Thyroid gland (tissue), 4 donors: ENCODE data around the gene PIK3C2B. TPM values are rescaled to one million over a fixed set of nuclear protein-coding genes. Genes with fewer than 3 reads are reported as not detected.

Source experiments
- DNase-seq, 2 donors: peaks; one replicate each; pipeline ENCODE4 v3.0.0-alpha.2; 2019
- H3K27ac ChIP-seq, 3 donors: fragments of 200-600 bp; sonication (generic); 1 replicate in 2 of 3; 2 replicates in 1 of 3; pipeline ENCODE4 v1.5.1; 2016 to 2019; ENCODE audit warnings: mild to moderate bottlenecking in 1 of 3, moderate library complexity in 1 of 3
- H3K27me3 ChIP-seq: fragments of 200-600 bp; sonication (generic); one replicate; pipeline ENCODE4 v1.5.1; 2019
- H3K36me3 ChIP-seq, 2 donors: fragments of 200-600 bp; sonication (generic); one replicate each; pipeline ENCODE4 v1.5.1; 2016 to 2019
- H3K4me1 ChIP-seq, 2 donors: fragments of 200-600 bp; sonication (generic); one replicate each; pipeline ENCODE4 v1.5.1; 2017 to 2019
- H3K4me3 ChIP-seq, 3 donors: fragments of 200-600 bp; sonication (generic); replicated peaks in 1 of 3; 1 replicate in 2 of 3; 2 replicates in 1 of 3; pipeline ENCODE4 v1.5.1; 2016; ENCODE audit warnings: mild to moderate bottlenecking in 1 of 3
- H3K9me3 ChIP-seq: fragments of 200-600 bp; sonication (generic); one replicate; pipeline ENCODE4 v1.5.1; 2017
- CTCF ChIP-seq, 6 experiments: fragments of 200-600 bp in 3 of 6; fragments of 450-650 bp in 3 of 6; sonication (generic) in 3 of 6; IDR thresholded peaks; one replicate each; pipeline ENCODE4 v1.5.1; 2016 to 2019; ENCODE audit warnings: antibody characterized with exemption in 6 of 6, mild to moderate bottlenecking in 2 of 6, inconsistent platforms in 1 of 6, moderate library complexity in 1 of 6
- POLR2A ChIP-seq, 2 donors: fragments of 450-650 bp; IDR thresholded peaks; one replicate each; pipeline ENCODE4 v1.6.1; 2017; ENCODE audit warnings: antibody characterized with exemption in 2 of 2, mild to moderate bottlenecking in 2 of 2, moderate library complexity in 1 of 2
- whole genome bisulfite sequencing, 2 donors: methylation state at CpG; one replicate each; pipeline ENCODE4 v1.1.5; 2017; 5-methylcytosine and 5-hydroxymethylcytosine counted together
- intact Hi-C: fragments of 100-400 bp; cut with DNase I; formaldehyde crosslinking; loops from one replicate; pipeline ENCODE4 v1.15.1; 2023
- total RNA-seq, 4 donors: library from RNA; depleted of rRNA; stranded (reverse); fragments of >200 nt; gene quantifications; one replicate each; pipeline ENCODE4 v1.2.3, GENCODE V29; 2016

PIK3C2B gene
- total RNA-seq, 4 donors from 2014 or later, result 19.9 to 36.9 (median 27.2) TPM

GRCh38 chr1:204449678-204450280, 44.8 kb downstream of the PIK3C2B start:
- intact Hi-C loops, result loop anchor here (5.0 kb wide), 1 partner anchor 53 kb away; no protein-coding TSS in a partner anchor
- Histone ChIP-seq H3K9me3 (no peaks in the 10 kb centered on the region), H3K4me3 (no peak overlapping the region), H3K36me3 (peaks cover 2 to 9% of the 10 kb centered on the region in 2 donors), H3K27me3 (no peaks in the 10 kb centered on the region), H3K27ac (no peak overlapping the region), H3K4me1 (peaks cover 0 to 4% of the 10 kb centered on the region in 2 donors)
- DNase-seq, result no peak
- WGBS, 2 donors, result 67 to 83% methylated on average over 3 to 8 of the region's 8 CpGs
- TF ChIP-seq POLR2A (IDR thresholded peaks at IDR 0.05) (no peak), CTCF (IDR thresholded peaks at IDR 0.05) (no peak)

GRCh38 chr1:204448991-204449677, 45.5 kb downstream of the PIK3C2B start:
- no peak for TF ChIP-seq POLR2A (IDR thresholded peaks at IDR 0.05)
- Histone ChIP-seq H3K27ac (no peak overlapping the region), H3K4me1 (peaks cover 0 to 4% of the 10 kb centered on the region in 2 donors), H3K9me3 (no peaks in the 10 kb centered on the region), H3K36me3 (peaks cover 7 to 8% of the 10 kb centered on the region in 2 donors), H3K27me3 (no peaks in the 10 kb centered on the region), H3K4me3 (no peak overlapping the region)
- WGBS, 2 donors, result 84 to 86% methylated on average over 6 of the region's 6 CpGs
- no peak for DNase-seq
- intact Hi-C loops, result loop anchor here (5.0 kb wide), 1 partner anchor 53 kb away; no protein-coding TSS in a partner anchor

GRCh38 chr1:204448344-204448964, 46.2 kb downstream of the PIK3C2B start:
- intact Hi-C loops, result loop anchor here (5.0 kb wide), 1 partner anchor 54 kb away; no protein-coding TSS in a partner anchor
- no peak for TF ChIP-seq CTCF (IDR thresholded peaks at IDR 0.05)
- TF ChIP-seq POLR2A (IDR thresholded peaks at IDR 0.05), result no peak
- no peak overlapping the region for H3K4me3 ChIP-seq
- no peak overlapping the region for H3K27ac ChIP-seq
- H3K4me1 ChIP-seq, result peaks cover 0 to 8% of the 10 kb centered on the region in 2 donors
- no peak for DNase-seq
- peaks cover 13 to 15% of the 10 kb centered on the region in 2 donors for H3K36me3 ChIP-seq
- WGBS, 2 donors, result 93% methylated on average over 7 of the region's 7 CpGs
- no peaks in the 10 kb centered on the region for H3K27me3 ChIP-seq
- H3K9me3 ChIP-seq, result no peaks in the 10 kb centered on the region

GRCh38 chr1:204447736-204448135, 46.9 kb downstream of the PIK3C2B start:
- no peak overlapping the region for H3K27ac ChIP-seq
- WGBS, 2 donors, result 71 to 83% methylated on average over 4 of the region's 4 CpGs
- DNase-seq, result no peak
- no peak overlapping the region for H3K4me3 ChIP-seq
- TF ChIP-seq CTCF (IDR thresholded peaks at IDR 0.05) (no peak), POLR2A (IDR thresholded peaks at IDR 0.05) (no peak)
- peaks cover 19 to 22% of the 10 kb centered on the region in 2 donors for H3K36me3 ChIP-seq
- H3K27me3 ChIP-seq, result no peaks in the 10 kb centered on the region
- H3K9me3 ChIP-seq, result no peaks in the 10 kb centered on the region
- peaks cover 6 to 15% of the 10 kb centered on the region in 2 donors for H3K4me1 ChIP-seq
- intact Hi-C loops, result loop anchor here (5.0 kb wide), 1 partner anchor 55 kb away; no protein-coding TSS in a partner anchor

- 78 to 93% methylated on average over 6 of the region's 6 CpGs for WGBS, 2 donors
- no peak for TF ChIP-seq POLR2A (IDR thresholded peaks at IDR 0.05)
- no peak for TF ChIP-seq CTCF (IDR thresholded peaks at IDR 0.05)
Observed at GRCh38 chr1:204447190-204447589, 47.4 kb downstream of the PIK3C2B start.

More at GRCh38 chr1:204447190-204447589, 47.4 kb downstream of the PIK3C2B start:
- DNase-seq, result no peak
- Histone ChIP-seq H3K36me3 (peaks cover 19 to 27% of the 10 kb centered on the region in 2 donors), H3K27me3 (no peaks in the 10 kb centered on the region), H3K4me3 (no peak overlapping the region), H3K9me3 (no peaks in the 10 kb centered on the region), H3K4me1 (peaks cover 6 to 20% of the 10 kb centered on the region in 2 donors), H3K27ac (no peak overlapping the region)
- intact Hi-C loops, result loop anchor here (5.0 kb wide), 1 partner anchor 55 kb away; no protein-coding TSS in a partner anchor
